Suprapubic skin (tissue), 3 donors: ENCODE measurements around the gene VWF.
A peak's percentile ranks its signal among the peaks of the same experiment; 100 is the strongest.

Experiments
- CTCF ChIP-seq, 2 donors: fragments of 200-600 bp in 1 of 2; fragments of 450-650 bp in 1 of 2; sonication (generic) in 1 of 2; IDR thresholded peaks; one replicate each; pipeline ENCODE4 v1.5.1; 2016 to 2019; ENCODE audit warnings: antibody characterized with exemption in 2 of 2, mild to moderate bottlenecking in 1 of 2, moderate library complexity in 1 of 2
- POLR2A ChIP-seq, 2 donors: fragments of 450-650 bp; IDR thresholded peaks; one replicate each; pipeline ENCODE4 v1.6.1; 2017; ENCODE audit warnings: antibody characterized with exemption in 2 of 2, mild to moderate bottlenecking in 2 of 2, moderate library complexity in 2 of 2

DNA sequence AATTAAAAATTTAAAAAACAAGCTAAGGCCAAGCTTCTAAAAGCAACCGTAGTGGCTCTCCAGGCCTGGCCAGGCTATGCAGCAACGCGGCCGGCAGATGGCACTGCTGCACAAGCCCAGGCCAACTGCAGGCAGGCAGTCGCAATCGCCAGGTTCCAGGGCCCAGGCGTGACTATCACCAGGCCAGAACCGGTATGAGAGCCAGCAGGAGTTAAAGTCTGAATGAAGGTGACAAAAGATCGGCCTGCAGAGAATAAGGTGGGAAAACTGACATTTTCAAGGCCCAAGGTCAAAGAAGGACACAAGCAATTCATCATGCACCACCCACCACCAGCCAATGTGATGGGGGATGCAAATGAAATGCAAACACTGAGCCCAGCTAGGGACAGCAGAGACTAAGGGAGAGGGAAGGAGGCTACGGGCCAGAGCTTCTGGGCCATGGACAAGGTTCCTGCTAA lies 135.8 kb downstream of the VWF start:
- TF ChIP-seq CTCF (IDR thresholded peaks at IDR 0.05): peak; percentile 72 to 95
- no peak for TF ChIP-seq POLR2A (IDR thresholded peaks at IDR 0.05)
